ENCODE measurements around the gene ROS1.

DNA sequence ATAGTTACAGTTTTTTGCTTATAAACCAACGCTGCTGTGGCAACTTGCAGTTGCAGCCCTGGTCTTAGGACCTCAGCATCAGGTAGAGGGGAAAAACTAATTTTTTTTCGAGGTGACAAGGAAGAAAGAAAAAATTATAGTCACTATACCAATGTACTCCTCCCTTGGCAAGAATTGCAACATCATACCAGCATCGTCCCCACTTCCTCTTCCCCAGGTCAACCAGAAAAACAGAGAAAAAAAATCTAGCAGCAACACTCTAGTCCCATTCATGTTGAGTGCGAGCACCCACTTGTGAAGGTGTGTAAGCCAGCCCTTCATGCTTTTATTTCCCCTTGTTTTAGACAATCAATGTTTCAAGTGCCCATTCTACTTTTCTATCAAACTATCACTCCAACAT, 43.6 kb upstream of the ROS1 start:
- TF ChIP-seq POLR2A (IDR thresholded peaks at IDR 0.05; ENCODE audit: low read length) (no peak), GATA1 (IDR thresholded peaks at IDR 0.05; ENCODE audit: low read depth, low read length) (no peak)

Measured in erythroblast (primary cell).